Small intestine (tissue), 7 donors: ENCODE results near the gene RASAL1. TPM values are rescaled to one million over a fixed set of nuclear protein-coding genes. Genes with fewer than 3 reads are reported as not detected.

Experiments
- DNase-seq, 2 donors: peaks; one replicate each; pipeline versions ENCODE4 v3.0.0 to v3.0.0-alpha.2; 2013
- FAIRE-seq: peaks from 2 replicates; lab custom pipeline; 2012; peaks lifted over from hg19 to GRCh38; lab: Jason Lieb, UNC
- H3K27ac ChIP-seq, 3 donors: one replicate each; pipeline ENCODE4 v1.5.1; 2013; ENCODE audit warnings: low read length in 2 of 3, mild to moderate bottlenecking in 2 of 3, control low read depth in 1 of 3, inconsistent platforms in 1 of 3, low read depth in 1 of 3, moderate library complexity in 1 of 3
- H3K27me3 ChIP-seq, 3 donors: one replicate each; pipeline ENCODE4 v1.6.1; 2013; ENCODE audit warnings: low read length in 3 of 3, inconsistent platforms in 1 of 3; ENCODE audit not compliant: control insufficient read depth in 3 of 3, insufficient read depth in 3 of 3
- H3K36me3 ChIP-seq, 3 donors: one replicate each; pipeline ENCODE4 v1.6.1; 2013; ENCODE audit warnings: low read length in 3 of 3, inconsistent platforms in 1 of 3, low read depth in 1 of 3, mild to moderate bottlenecking in 1 of 3, moderate library complexity in 1 of 3; ENCODE audit not compliant: control insufficient read depth in 3 of 3, insufficient read depth in 2 of 3
- H3K4me1 ChIP-seq, 3 donors: one replicate each; pipeline ENCODE4 v1.6.1; 2013; ENCODE audit warnings: low read length in 2 of 3, inconsistent platforms in 1 of 3, low read depth in 1 of 3, mild to moderate bottlenecking in 1 of 3, moderate library complexity in 1 of 3; ENCODE audit not compliant: control insufficient read depth in 3 of 3, insufficient read depth in 2 of 3
- H3K4me3 ChIP-seq, 3 donors: one replicate each; pipeline ENCODE4 v1.5.1; 2013; ENCODE audit warnings: low read length in 3 of 3, control low read depth in 1 of 3, inconsistent platforms in 1 of 3, low read depth in 1 of 3, mild to moderate bottlenecking in 1 of 3, moderate library complexity in 1 of 3
- H3K9me3 ChIP-seq, 2 donors: one replicate each; pipeline ENCODE4 v1.6.1; 2013; ENCODE audit warnings: low read depth in 1 of 2, low read length in 1 of 2; ENCODE audit not compliant: control insufficient read depth in 2 of 2, insufficient read depth in 1 of 2
- WGBS, 3 donors: extraction: QIAGEN DNeasy Blood & Tissue Kit; methylation state at CpG; one replicate each; pipeline ENCODE4 v1.1.7; 2013; 5-methylcytosine and 5-hydroxymethylcytosine counted together
- polyA plus RNA-seq, 4 donors: library from polyadenylated mRNA; stranded (reverse) in 3 of 4; unstranded in 1 of 4; fragments of 200-250 nt in 3 of 4; fragments of 120-200 nt in 1 of 4; gene quantifications; one replicate each; pipeline versions ENCODE4 v1.2.1 to v1.2.3, GENCODE V29; 2013
- donor health status: healthy with polysubstance abuse.
- donor health status: control.
- donor health status: control.
- donor health status: Bipolar disorder and iron deficiency.
- donor health status: healthy.

The RASAL1 gene
- polyA plus RNA-seq, 4 donors = 0.16 to 0.81 (median 0.55) TPM; not detected in 1

GRCh38 chr12:113112043-113112899 is 23.3 kb downstream of the RASAL1 start:
- H3K4me3 ChIP-seq = no peak overlapping the region
- H3K27me3 ChIP-seq = peaks cover 0 to 13% (median 0%) of the 10 kb centered on the region in 3 donors
- no peak for FAIRE-seq
- no peak overlapping the region for H3K27ac ChIP-seq
- no peaks in the 10 kb centered on the region for H3K36me3 ChIP-seq
- no peaks in the 10 kb centered on the region for H3K4me1 ChIP-seq
- no peak for DNase-seq
- H3K9me3 ChIP-seq = no peaks in the 10 kb centered on the region
- 69 to 81% (median 72%) methylated on average over 39 of the region's 39 CpGs for WGBS, 3 donors

DNA sequence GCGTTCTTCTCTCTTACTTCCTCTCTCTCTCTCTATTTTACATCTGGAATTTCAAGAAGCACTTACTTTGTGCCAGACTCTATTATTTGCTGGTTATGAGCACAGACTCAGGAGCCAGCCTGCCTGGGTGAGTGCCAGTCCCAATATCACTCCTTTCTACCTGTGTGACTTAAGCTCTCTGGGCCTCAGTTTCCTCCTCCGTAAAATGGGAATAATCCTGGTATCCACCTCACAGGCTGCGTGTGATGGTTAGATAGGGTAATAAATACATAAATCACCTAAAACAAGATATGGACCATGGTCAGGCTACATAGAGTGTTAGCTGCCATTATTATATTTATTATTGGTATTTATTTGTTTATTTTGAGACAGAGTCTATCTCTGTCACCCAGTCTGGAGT is 24.3 kb downstream of the RASAL1 start:
- no peak for DNase-seq
- no peak overlapping the region for H3K4me3 ChIP-seq
- H3K9me3 ChIP-seq = no peaks in the 10 kb centered on the region
- H3K27me3 ChIP-seq = peaks cover 0 to 13% (median 0%) of the 10 kb centered on the region in 3 donors
- no peaks in the 10 kb centered on the region for H3K36me3 ChIP-seq
- H3K27ac ChIP-seq = no peak overlapping the region
- H3K4me1 ChIP-seq = no peaks in the 10 kb centered on the region
- no peak for FAIRE-seq
- WGBS, 3 donors = 59 to 86% (median 70%) methylated on average over 3 of the region's 3 CpGs

DNA sequence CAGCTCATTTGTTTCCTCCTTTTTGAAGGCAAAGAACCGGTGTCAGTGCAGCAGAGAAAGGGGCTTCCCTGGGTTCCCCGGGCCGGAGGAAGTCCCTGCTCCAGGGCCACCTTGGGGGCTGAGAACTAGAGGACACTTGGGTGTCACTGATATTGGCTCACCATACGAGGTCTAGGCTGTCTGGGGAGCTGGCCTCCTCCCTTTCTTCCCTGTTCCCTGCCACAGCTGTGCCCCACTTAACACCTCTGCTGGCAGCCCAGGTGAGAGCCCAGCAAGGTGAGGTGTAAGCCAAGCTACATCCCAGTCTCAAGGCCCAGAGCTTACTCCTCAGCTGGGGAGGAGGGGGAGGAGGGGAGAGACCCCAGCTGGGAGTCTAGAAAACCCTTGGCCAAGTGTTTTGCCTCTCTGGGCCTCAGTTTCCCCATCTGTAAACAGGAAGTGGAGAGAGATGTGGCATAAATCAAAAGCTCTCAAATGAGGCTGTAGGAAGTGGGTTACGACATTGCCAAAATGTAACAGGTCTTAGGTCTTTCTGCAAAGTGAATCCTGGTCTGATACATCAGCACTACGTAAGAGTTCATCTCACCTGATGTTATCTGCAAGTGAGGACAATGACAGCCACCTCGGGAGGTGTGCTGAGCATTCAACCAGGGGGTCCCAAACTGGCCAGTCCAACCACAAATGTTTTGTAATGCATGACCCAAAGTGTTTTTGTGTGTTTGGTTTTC is 25.5 kb downstream of the RASAL1 start:
- Histone ChIP-seq H3K27ac (no peak overlapping the region), H3K27me3 (peaks cover 0 to 15% (median 0%) of the 10 kb centered on the region in 3 donors), H3K4me1 (no peaks in the 10 kb centered on the region), H3K36me3 (no peaks in the 10 kb centered on the region), H3K4me3 (no peak overlapping the region), H3K9me3 (no peaks in the 10 kb centered on the region)
- WGBS, 3 donors = 49 to 58% (median 51%) methylated on average over 7 of the region's 7 CpGs
- no peak for DNase-seq
- FAIRE-seq = no peak

- no peaks in the 10 kb centered on the region for H3K4me1 ChIP-seq
- FAIRE-seq (no peak), DNase-seq (no peak)
- WGBS, 3 donors = 61 to 75% (median 74%) methylated on average over 5 of the region's 5 CpGs
- no peak overlapping the region for H3K4me3 ChIP-seq
- no peaks in the 10 kb centered on the region for H3K36me3 ChIP-seq
- H3K9me3 ChIP-seq = no peaks in the 10 kb centered on the region
- peaks cover 0 to 15% (median 0%) of the 10 kb centered on the region in 3 donors for H3K27me3 ChIP-seq
- no peak overlapping the region for H3K27ac ChIP-seq
Measured at GRCh38 chr12:113109360-113109759, 26.2 kb downstream of the RASAL1 start.

- Histone ChIP-seq H3K4me1 (no peaks in the 10 kb centered on the region), H3K36me3 (no peaks in the 10 kb centered on the region), H3K27me3 (peaks cover 0 to 15% (median 0%) of the 10 kb centered on the region in 3 donors), H3K9me3 (no peaks in the 10 kb centered on the region), H3K4me3 (no peak overlapping the region), H3K27ac (no peak overlapping the region)
- DNase-seq (no peak), FAIRE-seq (no peak)
- WGBS, 3 donors = 91 to 95% (median 95%) methylated on average over 4 of the region's 4 CpGs
Measured at GRCh38 chr12:113108308-113108707, 27.3 kb downstream of the RASAL1 start.

DNA sequence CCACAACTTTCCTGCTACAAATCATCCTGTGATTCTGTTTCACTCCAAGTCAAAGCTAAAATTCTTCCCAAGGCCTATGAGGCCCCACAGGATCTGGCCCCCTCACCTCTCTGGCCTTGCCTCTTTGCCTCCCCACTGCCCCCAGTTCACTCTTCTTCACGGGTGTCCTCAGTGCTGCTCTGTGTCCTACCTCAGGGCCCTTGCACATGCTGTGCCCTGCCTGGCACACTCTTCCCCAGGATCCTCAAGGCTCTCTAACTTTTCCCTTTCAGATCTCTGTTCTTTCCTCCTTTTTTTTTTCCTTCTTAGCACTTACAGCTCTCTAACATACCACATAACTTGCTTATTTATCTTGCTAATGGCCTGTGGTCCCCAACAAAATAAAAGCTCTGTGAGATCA is 29.2 kb downstream of the RASAL1 start:
- no peaks in the 10 kb centered on the region for H3K9me3 ChIP-seq
- no peaks in the 10 kb centered on the region for H3K36me3 ChIP-seq
- 74 to 79% (median 78%) methylated on average over 1 of the region's 1 CpG for WGBS, 3 donors
- no peak overlapping the region for H3K27ac ChIP-seq
- FAIRE-seq (no peak), DNase-seq (no peak)
- no peaks in the 10 kb centered on the region for H3K4me1 ChIP-seq
- no peak overlapping the region for H3K4me3 ChIP-seq
- H3K27me3 ChIP-seq = peaks cover 0 to 8% (median 0%) of the 10 kb centered on the region in 3 donors

GRCh38 chr12:113105606-113106271 is 29.8 kb downstream of the RASAL1 start:
- Histone ChIP-seq H3K4me3 (no peak overlapping the region), H3K36me3 (no peaks in the 10 kb centered on the region), H3K9me3 (no peaks in the 10 kb centered on the region), H3K4me1 (no peaks in the 10 kb centered on the region), H3K27me3 (peaks cover 0 to 8% (median 0%) of the 10 kb centered on the region in 3 donors), H3K27ac (no peak overlapping the region)
- DNase-seq = no peak
- WGBS, 3 donors = 84 to 94% (median 85%) methylated on average over 15 of the region's 15 CpGs
- no peak for FAIRE-seq

DNA sequence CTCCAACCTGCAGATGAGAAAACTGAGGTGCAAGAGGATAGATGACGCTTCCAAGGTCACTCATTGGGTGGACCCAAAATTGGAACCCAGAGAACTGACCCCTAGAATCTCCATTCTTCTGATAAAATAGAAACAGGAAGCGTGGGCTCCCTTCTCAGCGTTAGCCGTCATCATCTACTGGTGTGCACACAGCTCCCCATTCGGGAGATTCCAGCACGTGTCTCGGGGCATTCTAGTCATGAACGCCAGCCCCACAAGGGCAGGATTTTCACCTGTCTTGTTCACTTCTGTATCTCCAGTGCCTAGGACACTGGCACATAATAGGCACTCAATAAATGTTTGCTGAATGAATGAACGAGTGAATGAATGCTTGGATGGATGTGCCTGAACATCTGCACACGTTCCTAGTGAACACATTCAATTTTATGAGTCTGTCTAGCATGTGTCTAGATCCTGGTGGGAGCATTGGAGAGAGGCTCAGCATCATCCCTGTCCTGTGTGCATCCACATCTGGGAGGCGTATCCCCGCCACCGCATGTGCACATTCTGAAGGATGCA is 30.5 kb downstream of the RASAL1 start:
- 80 to 83% (median 80%) methylated on average over 13 of the region's 13 CpGs for WGBS, 3 donors
- no peak for DNase-seq
- H3K4me3 ChIP-seq = no peak overlapping the region
- H3K4me1 ChIP-seq = no peaks in the 10 kb centered on the region
- H3K9me3 ChIP-seq = no peaks in the 10 kb centered on the region
- H3K27me3 ChIP-seq = peaks cover 0 to 8% (median 0%) of the 10 kb centered on the region in 3 donors
- no peak for FAIRE-seq
- no peaks in the 10 kb centered on the region for H3K36me3 ChIP-seq
- H3K27ac ChIP-seq = no peak overlapping the region
